GM19438 (cell line): ENCODE measurements around the gene PRF1.
"Not testable (repeated sequence)": the region's sequence is repeated elsewhere in the genome, so short reads cannot be mapped to it uniquely, and the experiment has no call there.

Source experiments
- ATAC-seq: cut with Tn5 transposase; IDR thresholded peaks from one replicate; pipeline ENCODE4 v1.9.1; 2021; ENCODE audit warnings: low read depth; ENCODE audit not compliant: unreplicated experiment

PRF1 gene

GRCh38 chr10:70602665-70603448 is at the start of gene PRF1:
Gene PRF1 (minus strand): TSS chr10:70602741. CDS start chr10:70600902, 1,839 bp downstream.
- no peak for ATAC-seq

GRCh38 chr10:70651661-70652060 is 49.1 kb upstream of the PRF1 start:
- no peak for ATAC-seq

- no peak for ATAC-seq
Observed at GRCh38 chr10:70650718-70651117, 48.2 kb upstream of the PRF1 start.

- no peak for ATAC-seq
Observed at GRCh38 chr10:70650104-70650503, 47.6 kb upstream of the PRF1 start.

GRCh38 chr10:70649526-70649925 is 47.0 kb upstream of the PRF1 start:
- no peak for ATAC-seq

- no peak for ATAC-seq
Observed at GRCh38 chr10:70648427-70648826, 45.9 kb upstream of the PRF1 start.

GRCh38 chr10:70647086-70647485 is 44.5 kb upstream of the PRF1 start:
- no peak for ATAC-seq

- ATAC-seq, result not testable (repeated sequence)
Observed at GRCh38 chr10:70644959-70645358, 42.4 kb upstream of the PRF1 start.

- not testable (repeated sequence) for ATAC-seq
Observed at GRCh38 chr10:70643272-70643671, 40.7 kb upstream of the PRF1 start.

- ATAC-seq, result not testable (repeated sequence)
Observed at GRCh38 chr10:70639640-70640383, 37.3 kb upstream of the PRF1 start.

GRCh38 chr10:70634515-70634914 is 32.0 kb upstream of the PRF1 start:
- not testable (repeated sequence) for ATAC-seq

- no peak for ATAC-seq
Observed at GRCh38 chr10:70634011-70634410, 31.5 kb upstream of the PRF1 start.

GRCh38 chr10:70631735-70632134 is 29.2 kb upstream of the PRF1 start:
- not testable (repeated sequence) for ATAC-seq

- ATAC-seq, result no peak
Observed at GRCh38 chr10:70629338-70629737, 26.8 kb upstream of the PRF1 start.

- no peak for ATAC-seq
Observed at GRCh38 chr10:70626056-70626455, 23.5 kb upstream of the PRF1 start.

- ATAC-seq, result no peak
Observed at GRCh38 chr10:70622981-70623844, 20.7 kb upstream of the PRF1 start.

GRCh38 chr10:70622541-70622940 is 20.0 kb upstream of the PRF1 start:
- no peak for ATAC-seq

- ATAC-seq, result no peak
Observed at GRCh38 chr10:70621503-70622078, 19.1 kb upstream of the PRF1 start.

- no peak for ATAC-seq
Observed at GRCh38 chr10:70620020-70620289, 17.4 kb upstream of the PRF1 start.

- no peak for ATAC-seq
Observed at GRCh38 chr10:70619271-70620019, 16.9 kb upstream of the PRF1 start.
